ENCODE results near the gene TUT1.

Gene TUT1

DNA sequence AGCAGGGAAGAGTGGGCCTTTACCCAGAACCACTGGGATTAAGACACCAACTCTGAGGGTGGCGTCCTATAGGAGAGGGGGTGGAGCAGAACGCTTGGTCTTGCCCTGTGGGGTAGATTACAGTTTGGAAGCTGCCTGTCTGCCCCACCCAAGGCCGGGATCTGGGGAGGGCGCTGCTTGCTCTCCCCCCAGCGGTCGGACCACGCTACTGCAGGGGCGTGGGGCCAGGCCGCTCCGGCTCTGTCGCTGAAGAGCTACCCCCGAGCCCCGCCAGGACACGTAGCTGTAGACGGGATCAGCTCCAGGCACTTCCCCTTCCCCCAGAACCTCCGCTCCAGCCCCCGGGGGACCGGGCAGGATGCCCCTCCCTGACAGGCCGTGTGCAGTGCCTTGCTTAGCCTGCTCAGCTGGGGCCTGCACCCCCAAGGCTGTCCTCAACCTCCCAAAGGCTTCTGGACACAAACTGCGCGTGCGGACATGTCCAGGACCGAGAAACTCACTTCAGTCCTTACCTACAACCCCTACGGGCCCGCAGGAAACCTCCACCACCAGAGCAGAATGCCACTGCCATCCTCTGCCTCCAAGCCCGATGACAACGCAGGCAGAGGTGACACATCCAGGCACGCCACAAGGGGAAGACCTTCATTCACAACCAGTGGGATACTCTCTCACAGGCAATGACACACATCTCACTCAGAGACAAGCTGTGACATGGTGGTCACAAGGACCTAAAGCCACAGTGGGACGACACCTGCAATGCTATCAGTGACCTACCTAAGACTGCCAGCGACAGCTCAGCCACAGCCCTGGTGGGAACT, 48.4 kb downstream of the TUT1 start:
- peak; percentile 83 for DNase-seq (ENCODE audit: low spot score)
- TF ChIP-seq, protein P1, sequence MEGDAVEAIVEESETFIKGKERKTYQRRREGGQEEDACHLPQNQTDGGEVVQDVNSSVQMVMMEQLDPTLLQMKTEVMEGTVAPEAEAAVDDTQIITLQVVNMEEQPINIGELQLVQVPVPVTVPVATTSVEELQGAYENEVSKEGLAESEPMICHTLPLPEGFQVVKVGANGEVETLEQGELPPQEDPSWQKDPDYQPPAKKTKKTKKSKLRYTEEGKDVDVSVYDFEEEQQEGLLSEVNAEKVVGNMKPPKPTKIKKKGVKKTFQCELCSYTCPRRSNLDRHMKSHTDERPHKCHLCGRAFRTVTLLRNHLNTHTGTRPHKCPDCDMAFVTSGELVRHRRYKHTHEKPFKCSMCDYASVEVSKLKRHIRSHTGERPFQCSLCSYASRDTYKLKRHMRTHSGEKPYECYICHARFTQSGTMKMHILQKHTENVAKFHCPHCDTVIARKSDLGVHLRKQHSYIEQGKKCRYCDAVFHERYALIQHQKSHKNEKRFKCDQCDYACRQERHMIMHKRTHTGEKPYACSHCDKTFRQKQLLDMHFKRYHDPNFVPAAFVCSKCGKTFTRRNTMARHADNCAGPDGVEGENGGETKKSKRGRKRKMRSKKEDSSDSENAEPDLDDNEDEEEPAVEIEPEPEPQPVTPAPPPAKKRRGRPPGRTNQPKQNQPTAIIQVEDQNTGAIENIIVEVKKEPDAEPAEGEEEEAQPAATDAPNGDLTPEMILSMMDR (IDR thresholded peaks at IDR 0.05; ENCODE audit: extremely low read depth, missing control alignments), result peak; percentile 99

DNA sequence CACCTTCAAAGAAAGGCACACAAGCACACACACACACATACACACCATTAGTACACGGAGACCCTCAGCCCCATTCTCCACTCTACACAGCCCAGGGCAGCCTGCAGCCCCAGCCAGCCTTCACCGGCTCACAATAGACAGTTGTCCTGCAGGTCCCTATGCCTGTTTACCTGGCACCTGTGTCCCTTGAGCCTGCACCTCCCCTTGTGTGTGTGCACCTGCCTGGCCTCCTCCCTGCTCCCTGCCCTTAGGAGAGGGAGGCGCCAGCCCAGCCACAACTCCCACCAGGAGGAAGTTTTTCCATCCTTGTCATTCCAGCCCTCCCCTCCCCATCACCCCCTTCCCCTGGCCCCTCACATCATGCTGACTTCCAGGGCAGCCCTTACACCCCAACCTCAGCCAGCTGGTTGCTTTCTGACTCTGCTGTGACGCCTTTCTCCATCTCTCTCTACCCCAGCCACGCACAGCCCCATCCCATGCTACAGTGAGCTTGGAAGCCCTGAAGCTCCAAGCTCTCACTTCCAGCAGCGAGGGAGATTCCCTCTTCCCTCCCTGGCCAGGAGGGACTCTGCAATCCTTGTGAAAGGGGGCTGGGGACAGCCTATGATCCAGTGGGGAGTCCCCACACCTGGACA, 49.1 kb downstream of the TUT1 start:
- TF ChIP-seq, protein P1 (IDR thresholded peaks at IDR 0.05; ENCODE audit: extremely low read depth, missing control alignments), result no peak
- no peak for DNase-seq (ENCODE audit: low spot score)

DNA sequence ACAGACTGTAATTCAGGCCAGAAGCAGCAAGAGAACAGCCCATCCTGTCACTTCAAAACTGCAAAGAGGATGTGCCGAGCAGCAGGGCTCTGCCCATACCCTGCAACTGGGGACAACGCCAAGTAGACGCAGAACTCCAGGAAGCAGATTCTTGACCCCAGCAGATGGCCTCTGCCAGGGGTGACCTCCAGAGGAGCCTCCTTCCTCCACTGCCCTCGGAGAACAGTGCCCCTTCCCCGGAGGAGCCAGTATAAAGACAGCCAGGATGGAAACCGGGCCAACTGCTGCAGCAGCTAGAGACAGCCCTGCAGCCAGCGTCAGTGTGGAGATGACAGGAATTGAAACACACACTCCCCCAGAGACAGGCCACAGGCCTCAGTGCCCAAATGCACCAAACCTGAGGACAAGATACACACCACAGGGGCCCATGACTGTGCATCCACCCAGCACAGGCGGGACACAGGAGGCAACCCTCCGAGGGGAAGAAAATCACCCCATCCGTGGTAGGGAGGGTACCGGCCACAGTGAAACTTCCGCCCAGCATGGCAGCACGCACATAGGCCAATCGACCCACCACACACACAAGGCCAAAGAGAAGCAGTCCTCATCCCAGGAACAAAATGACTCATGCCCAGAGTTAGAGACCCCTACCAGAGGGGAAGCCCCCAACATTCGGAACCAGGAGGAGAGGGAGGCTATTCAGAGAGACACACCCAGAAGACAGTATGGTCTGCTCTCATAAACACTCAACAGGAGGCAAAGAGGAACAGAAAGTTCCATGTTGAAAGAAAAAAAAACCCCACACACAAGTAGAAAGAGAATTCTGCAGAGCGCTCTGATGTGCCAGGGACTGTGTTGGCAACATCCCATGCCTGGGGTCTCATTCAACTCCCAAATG, 50.3 kb downstream of the TUT1 start:
- DNase-seq (ENCODE audit: low spot score), result peak; percentile 74
- TF ChIP-seq, protein P1 (IDR thresholded peaks at IDR 0.05; ENCODE audit: extremely low read depth, missing control alignments), result no peak

GRCh38 chr11:62539238-62539925, 51.9 kb downstream of the TUT1 start:
- TF ChIP-seq, protein P1 (IDR thresholded peaks at IDR 0.05; ENCODE audit: extremely low read depth, missing control alignments), result no peak
- DNase-seq (ENCODE audit: low spot score), result no peak

DNA sequence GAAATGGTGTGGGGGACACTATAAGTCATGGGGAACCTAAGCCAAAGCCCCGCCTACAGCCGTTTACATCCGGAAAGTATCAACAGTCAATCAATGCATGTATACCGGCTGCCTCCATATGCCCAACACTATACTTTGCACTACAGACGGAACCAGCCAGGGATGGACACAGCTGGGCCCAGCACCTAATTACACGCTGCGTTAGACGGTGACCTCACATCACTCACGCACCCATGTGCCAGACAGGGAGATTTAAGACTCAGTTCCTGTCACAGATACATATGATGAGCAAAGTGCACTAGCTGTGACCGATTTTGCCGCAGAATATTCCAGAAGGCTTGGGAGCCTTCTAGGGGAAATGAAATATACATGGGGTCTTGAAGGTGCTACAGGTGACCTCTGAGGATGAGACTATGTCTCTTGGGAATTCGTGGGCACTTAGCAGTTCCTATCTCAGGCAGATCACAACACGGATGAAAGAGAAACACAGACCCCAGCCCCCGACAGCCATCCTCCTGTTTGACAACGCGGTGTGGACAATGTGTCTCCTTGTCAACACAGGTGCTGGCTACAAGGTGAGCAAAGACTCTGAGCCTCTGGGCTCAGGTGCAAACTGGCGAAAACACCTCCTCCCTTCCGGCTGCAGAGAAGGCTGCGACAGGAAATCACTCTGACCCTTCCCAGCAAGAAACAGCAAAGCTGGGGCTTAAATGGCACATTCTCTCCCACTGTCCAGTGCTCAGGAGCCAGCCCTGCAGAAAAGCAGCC, 52.7 kb downstream of the TUT1 start:
- DNase-seq (ENCODE audit: low spot score), result no peak
- TF ChIP-seq, protein P1 (IDR thresholded peaks at IDR 0.05; ENCODE audit: extremely low read depth, missing control alignments), result no peak

GRCh38 chr11:62536301-62536957, 54.9 kb downstream of the TUT1 start:
- no peak for DNase-seq (ENCODE audit: low spot score)
- TF ChIP-seq, protein P1 (IDR thresholded peaks at IDR 0.05; ENCODE audit: extremely low read depth, missing control alignments), result no peak
